ENCODE results near the gene CEP192.

Gene CEP192

GRCh38 chr18:13101659-13102197 is 110.6 kb downstream of the CEP192 start:
- DNase-seq (ENCODE audit: low read depth in 2 of 2), result no peak

GRCh38 chr18:13103366-13103765 is 112.2 kb downstream of the CEP192 start:
- DNase-seq (ENCODE audit: low read depth in 2 of 2), result no peak

DNA sequence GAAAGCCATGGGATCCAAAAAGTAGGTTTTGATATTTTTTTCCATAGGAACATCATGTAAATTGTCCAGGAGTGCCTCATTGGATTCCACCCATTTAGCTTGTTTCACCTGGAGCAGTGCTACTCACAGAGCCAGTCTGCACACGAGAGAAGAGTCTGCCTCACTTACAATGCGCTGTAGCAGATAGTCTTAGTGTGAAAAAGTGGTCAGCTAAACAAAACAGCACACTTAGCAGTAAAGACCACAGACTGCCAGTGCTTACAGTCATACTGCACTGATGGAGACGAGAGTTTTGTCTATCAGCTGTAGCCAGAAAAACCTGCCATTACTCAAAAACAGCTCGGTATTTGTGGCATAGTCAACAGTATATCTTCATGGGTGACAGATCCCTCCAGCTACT is 113.9 kb downstream of the CEP192 start:
- DNase-seq (ENCODE audit: low read depth in 2 of 2), result no peak

GRCh38 chr18:13107074-13107473 is 115.9 kb downstream of the CEP192 start:
- DNase-seq (ENCODE audit: low read depth in 2 of 2), result no peak

DNA sequence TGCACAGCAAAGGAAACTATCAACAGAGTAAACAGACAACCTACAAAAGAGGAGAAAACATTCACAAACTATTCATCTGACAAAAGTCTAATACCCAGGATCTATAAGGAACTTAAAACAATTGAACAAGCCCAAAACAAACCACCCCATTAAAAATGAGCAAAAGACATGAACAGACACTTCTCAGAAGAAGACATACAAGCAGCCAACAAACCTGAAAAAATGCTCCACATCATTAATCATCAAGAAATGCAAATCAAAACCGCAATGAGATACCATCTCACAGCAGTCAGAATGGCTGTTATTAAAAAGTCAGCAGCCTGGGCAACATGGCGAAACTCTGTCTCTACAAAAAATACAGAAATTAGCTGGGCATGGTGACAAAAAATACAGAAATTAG is 117.2 kb downstream of the CEP192 start:
- no peak for DNase-seq (ENCODE audit: low read depth in 2 of 2)

- no peak for DNase-seq (ENCODE audit: low read depth in 2 of 2)
Measured at GRCh38 chr18:13110559-13110958, 119.4 kb downstream of the CEP192 start.

DNA sequence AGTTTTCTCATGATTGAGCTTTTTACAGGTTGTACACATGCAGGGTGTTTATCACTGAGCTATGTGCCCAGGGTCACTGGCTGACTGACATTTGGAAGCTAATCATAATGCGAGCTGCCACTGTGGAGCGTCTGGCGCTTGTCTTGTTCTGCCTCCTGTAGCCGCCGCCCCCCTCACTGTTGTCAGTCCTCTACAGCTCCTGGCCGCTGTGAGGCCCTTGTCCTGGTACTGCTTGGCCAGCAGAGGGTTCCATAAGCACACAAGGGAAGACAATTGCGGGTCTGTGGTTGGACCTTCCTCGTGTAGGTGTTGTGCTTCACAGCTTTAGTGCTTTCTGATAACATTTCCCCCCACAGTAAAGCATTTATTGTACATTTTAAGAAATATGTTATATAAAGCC is 121.8 kb downstream of the CEP192 start:
- DNase-seq (ENCODE audit: low read depth in 2 of 2), result no peak

DNA sequence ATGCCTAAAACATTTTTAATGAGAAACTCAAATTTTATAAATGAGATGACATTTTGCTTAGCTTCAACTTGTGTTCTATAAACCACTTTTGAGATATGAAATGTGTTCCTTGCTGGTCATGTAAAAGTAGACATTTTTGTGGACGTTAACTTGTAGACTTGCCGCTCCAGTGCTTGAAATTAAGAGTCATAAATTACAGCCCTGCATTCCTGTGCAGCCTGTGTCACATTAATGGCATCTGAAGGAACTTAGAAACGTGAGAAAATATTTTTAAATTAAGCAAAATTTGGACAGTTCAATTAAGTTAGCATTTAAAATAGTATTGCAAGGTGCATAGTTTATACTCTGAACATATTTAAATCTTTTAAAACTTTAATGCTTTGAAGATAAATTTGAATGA is 129.1 kb downstream of the CEP192 start:
- no peak for DNase-seq (ENCODE audit: low read depth in 2 of 2)

- peak; percentile 42 to 44 for DNase-seq (ENCODE audit: low read depth in 2 of 2)
Measured at GRCh38 chr18:13120983-13121441, 129.8 kb downstream of the CEP192 start.

DNA sequence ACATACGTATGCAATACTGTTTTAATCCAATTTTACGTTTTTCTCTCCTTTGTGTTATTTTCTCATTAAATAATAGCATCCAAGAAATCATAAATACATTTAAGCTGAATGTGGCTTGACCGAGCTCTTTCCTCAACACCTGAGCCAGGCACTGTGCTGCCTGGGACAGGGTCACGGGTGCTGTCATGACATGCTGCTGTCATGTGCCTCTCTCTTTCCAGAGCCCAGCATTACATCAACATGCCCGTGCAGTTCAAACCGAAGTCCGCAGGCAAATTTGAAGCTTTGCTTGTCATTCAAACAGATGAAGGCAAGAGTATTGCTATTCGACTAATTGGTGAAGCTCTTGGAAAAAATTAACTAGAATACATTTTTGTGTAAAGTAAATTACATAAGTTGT is 133.2 kb downstream of the CEP192 start:
- DNase-seq (ENCODE audit: low read depth in 2 of 2), result no peak

DNA sequence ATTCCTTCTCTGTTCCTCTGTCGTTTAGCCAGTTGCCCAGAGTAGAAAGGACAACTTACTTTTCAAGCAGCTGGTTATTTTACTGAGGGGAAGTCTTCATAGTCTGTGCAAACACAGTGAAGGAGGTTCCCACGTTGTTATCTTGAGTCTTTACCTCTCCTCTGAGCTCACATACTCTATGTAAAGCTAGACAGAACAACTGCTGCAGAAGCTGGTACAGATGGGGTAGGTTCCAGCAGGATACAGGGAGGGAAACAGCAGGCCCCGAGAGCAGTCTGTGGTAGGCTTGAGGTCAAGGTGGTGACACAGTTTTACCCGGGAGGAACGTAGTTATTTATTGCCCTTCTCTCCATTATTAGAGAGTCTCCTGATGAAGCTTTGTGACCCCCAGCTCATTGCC is 134.0 kb downstream of the CEP192 start:
- no peak for DNase-seq (ENCODE audit: low read depth in 2 of 2)

DNA sequence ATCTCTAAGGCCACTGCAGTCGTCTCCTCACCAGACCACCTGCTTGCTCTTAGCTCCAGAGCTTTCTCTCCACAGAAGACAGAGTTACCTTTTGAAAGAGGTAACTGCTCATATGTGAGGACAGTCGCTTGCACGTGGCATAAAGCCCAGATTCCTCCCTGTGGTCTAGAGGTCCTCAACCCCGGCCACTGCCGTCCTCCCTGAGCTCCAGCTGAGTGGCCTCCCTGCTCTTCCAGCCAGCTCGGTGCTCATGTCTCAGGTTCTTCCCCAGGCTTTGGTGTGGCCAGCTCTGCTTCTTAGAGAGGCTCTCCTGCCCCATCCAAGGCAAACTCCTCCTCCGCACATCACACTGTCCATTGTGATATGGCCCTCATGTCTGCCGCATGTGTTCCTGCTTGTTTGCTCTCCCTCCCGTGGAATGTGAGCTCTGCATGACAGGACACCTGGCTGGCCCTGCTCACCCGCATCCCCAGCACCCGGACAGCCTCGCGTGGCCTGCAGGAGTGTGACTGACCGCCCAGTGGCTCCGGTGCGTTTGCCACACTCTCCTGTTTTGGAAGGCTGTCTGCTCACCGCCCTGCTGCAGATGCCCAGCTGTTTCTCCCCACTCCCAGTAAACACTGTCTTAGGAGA is 135.9 kb downstream of the CEP192 start:
- no peak for DNase-seq (ENCODE audit: low read depth in 2 of 2)

- no peak for DNase-seq (ENCODE audit: low read depth in 2 of 2)
Measured at GRCh38 chr18:13131283-13131682, 140.1 kb downstream of the CEP192 start.

- no peak for DNase-seq (ENCODE audit: low read depth in 2 of 2)
Measured at GRCh38 chr18:13134551-13135401, 143.6 kb downstream of the CEP192 start.

- no peak for DNase-seq (ENCODE audit: low read depth in 2 of 2)
Measured at GRCh38 chr18:13136056-13136903, 145.1 kb downstream of the CEP192 start.

GRCh38 chr18:13136904-13137669 is 145.9 kb downstream of the CEP192 start:
- DNase-seq (ENCODE audit: low read depth in 2 of 2), result no peak

DNA sequence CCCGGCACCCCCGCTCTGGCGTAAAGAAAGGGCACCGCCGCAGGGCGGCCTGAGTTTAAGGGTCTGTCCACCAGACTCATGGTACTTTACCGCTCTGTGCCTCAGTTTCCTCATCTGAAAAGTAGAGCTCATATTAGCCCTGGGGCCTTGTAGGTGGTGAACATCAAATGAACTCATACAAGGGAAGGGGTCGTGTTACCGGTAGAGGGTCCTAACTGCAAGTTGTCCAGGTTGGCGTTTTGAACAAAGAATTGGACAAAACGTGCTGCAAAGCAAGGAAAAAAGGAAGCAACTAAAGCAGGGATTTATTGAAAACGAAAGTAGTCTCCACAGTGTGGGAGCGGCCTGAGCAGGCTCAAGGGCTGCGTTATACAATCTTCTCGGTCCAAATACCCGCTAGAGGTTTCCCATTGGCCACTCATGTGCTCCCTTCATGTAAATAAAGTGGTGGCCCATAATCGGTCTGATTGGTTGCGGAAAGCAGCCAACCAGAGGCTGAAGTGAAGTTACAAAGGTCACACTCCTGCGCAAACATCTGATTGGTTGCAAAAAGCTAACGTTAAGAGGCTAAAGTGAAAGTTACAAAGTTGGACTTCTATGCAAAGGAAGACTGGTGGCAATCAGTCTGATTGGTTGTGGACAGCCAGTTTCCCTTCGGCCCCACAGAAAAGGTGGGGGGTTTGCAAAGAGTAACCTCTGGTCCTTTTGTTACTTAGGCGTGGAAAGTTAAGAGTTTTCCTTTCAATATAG is 146.7 kb downstream of the CEP192 start:
- no peak for DNase-seq (ENCODE audit: low read depth in 2 of 2)

GRCh38 chr18:13138420-13139139 is 147.4 kb downstream of the CEP192 start:
- DNase-seq (ENCODE audit: low read depth in 2 of 2), result no peak

- no peak for DNase-seq (ENCODE audit: low read depth in 2 of 2)
Measured at GRCh38 chr18:13139885-13140450, 148.8 kb downstream of the CEP192 start.

DNA sequence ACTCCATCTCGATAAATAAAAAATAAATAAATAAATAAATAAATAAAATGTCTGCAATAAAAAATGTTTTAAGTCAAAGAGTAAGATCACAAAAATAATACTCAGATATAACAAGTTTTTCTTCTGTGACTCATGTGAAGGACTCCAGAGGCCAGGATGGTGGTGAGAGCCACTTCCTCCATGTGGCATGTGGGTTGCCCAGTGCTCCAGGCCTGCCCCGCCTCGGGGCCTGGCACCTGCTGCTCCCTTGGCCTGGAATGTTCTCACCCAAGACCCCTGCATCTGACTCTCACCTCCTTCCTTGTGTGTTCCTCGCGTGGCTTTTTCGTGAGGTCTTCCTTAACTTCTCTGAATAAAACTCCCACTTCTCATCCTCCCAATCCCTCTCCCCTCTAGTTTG is 150.0 kb downstream of the CEP192 start:
- no peak for DNase-seq (ENCODE audit: low read depth in 2 of 2)

All from fibroblast of skin of left quadriceps (primary cell).